ENCODE results near the gene LRRN4CL. TPM values are rescaled to one million over a fixed set of nuclear protein-coding genes. Genes with fewer than 3 reads are reported as not detected.

The LRRN4CL gene
- total and polyA plus RNA-seq, 9 of the 15 experiments (the other 6 are each of a cell fraction or from before 2014, with no cell fraction given): 0.03 to 0.11 (median 0.05) TPM; not detected in 4

DNA sequence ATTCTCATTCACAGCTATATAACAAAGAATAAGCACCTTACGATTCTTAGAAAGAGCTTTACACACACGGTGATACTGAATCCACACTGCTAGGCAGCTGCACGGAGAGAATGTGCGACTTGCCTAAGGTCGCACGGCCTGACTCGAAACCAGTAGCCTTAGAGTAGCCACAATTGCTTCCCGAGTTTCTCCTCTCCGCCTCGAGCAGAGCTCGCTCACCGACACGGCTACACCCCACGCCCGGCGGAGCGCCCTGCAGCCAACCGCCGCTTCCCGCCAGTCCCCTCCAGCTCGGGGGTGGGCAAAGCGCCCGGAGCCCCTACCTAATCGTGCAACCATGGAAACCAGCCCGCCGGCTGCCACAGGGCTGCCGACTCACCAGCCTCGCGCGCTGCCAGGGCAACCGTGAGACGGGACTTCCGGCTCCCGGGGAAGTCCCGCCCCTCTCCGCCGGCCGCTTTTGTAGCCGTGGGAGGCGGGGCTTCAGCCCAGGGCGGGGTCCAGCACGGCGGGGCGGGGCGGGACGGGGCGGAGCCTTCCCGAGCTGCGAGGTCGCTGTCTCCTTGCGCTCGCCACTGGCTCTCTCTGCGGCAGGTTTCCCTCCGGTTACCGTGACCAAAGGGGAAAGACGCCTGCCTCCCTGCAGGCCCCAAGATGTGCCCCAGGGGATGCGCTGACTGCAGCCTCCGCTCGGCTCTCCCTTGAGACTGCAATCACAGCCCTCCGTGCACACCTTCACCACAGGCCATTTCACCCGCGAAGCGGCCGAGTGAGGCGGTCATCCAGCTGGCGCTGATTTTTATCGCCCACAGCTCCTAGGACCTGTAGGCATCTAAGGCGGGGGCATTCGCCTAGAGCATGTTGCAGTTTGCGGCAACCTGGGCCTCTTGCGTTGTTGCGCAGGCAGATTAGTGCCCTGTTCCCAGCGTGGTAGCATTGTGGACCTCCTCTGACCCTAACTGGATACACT lies 16.8 kb upstream of the LRRN4CL start (continued):
- TF ChIP-seq NELFE (IDR thresholded peaks at IDR 0.05; ENCODE audit: insufficient read depth, insufficient read length) (no peak), KLF6 (CRISPR knock-in tag; IDR thresholded peaks at IDR 0.05; ENCODE audit: borderline replicate concordance) (no peak), ASH1L (IDR thresholded peaks at IDR 0.05; ENCODE audit: borderline replicate concordance, low read depth, partially characterized antibody) (no peak), DIDO1 (tag; IDR thresholded peaks at IDR 0.05; ENCODE audit: low read depth) (no peak), ZNF583 (CRISPR knock-in tag; IDR thresholded peaks at IDR 0.05) (no peak), NUFIP1 (IDR thresholded peaks at IDR 0.05; ENCODE audit: partially characterized antibody) (no peak), SMC3 (conservative IDR thresholded peaks at IDR 0.05; ENCODE audit: insufficient read depth, low read depth, low read length) (no peak), GATAD2A (IDR thresholded peaks at IDR 0.05) (peak; percentile 45; the same call in 1 of the 2 replicates), NCOA6 (IDR thresholded peaks at IDR 0.05) (no peak), RAD51 (IDR thresholded peaks at IDR 0.05; ENCODE audit: borderline replicate concordance, low read depth) (no peak), CSDE1 (IDR thresholded peaks at IDR 0.05) (peak in 1 of 2 experiments; percentile 41; a peak in 1 of 4 replicates), SMAD4 (CRISPR knock-in tag; conservative IDR thresholded peaks at IDR 0.05) (0 out of 2 replicates have a peak, but pooled peaks have one; percentile 25), PATZ1 (CRISPR knock-in tag; IDR thresholded peaks at IDR 0.05; ENCODE audit: borderline replicate concordance) (peak; percentile 71; the same call in 1 of the 2 replicates), ZNF655 (CRISPR knock-in tag; IDR thresholded peaks at IDR 0.05) (no peak), C11orf30 (IDR thresholded peaks at IDR 0.05; ENCODE audit: low read depth) (0 out of 2 replicates have a peak, but pooled peaks have one; percentile 13), ZNF79 (CRISPR knock-in tag; IDR thresholded peaks at IDR 0.05; ENCODE audit: low read depth) (no peak), STAG1 (CRISPR knock-in tag; IDR thresholded peaks at IDR 0.05; ENCODE audit: borderline replicate concordance) (no peak), ARHGAP35 (IDR thresholded peaks at IDR 0.05; ENCODE audit: partially characterized antibody) (no peak), ZBTB1 (CRISPR knock-in tag; IDR thresholded peaks at IDR 0.05; ENCODE audit: borderline replicate concordance, low read depth) (no peak), POLR2AphosphoS2 (IDR thresholded peaks at IDR 0.05; ENCODE audit: low read length) (peak; percentile 98), DMBX1 (CRISPR knock-in tag; IDR thresholded peaks at IDR 0.05; ENCODE audit: borderline replicate concordance) (no peak), BCL6 (CRISPR knock-in tag; IDR thresholded peaks at IDR 0.05) (no peak)
- TF ChIP-seq, protein P1, sequence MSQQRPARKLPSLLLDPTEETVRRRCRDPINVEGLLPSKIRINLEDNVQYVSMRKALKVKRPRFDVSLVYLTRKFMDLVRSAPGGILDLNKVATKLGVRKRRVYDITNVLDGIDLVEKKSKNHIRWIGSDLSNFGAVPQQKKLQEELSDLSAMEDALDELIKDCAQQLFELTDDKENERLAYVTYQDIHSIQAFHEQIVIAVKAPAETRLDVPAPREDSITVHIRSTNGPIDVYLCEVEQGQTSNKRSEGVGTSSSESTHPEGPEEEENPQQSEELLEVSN (IDR thresholded peaks at IDR 0.05; ENCODE audit: borderline replicate concordance in 1 of 2, extremely low read depth in 1 of 2, insufficient read depth in 1 of 2, insufficient read length in 1 of 2, low read depth in 1 of 2, low read length in 1 of 2, poor library complexity in 1 of 2, severe bottlenecking in 1 of 2): peak; percentile 26 to 43

All from K562 (cell line).